OCI-LY1 (cell line): ENCODE results near the gene RBM38.

ENCODE experiments used
- H2AFZ ChIP-seq: fragments of 200-600 bp; sonication (generic), shearing (Covaris generic); 2 replicates; pipeline ENCODE4 v1.6.0; 2014; ENCODE audit warnings: antibody characterized with exemption, mild to moderate bottlenecking, low read length
- H3F3A ChIP-seq: fragments of 200-600 bp; sonication (generic), shearing (Covaris generic); 2 replicates; pipeline ENCODE4 v1.6.0; 2014; ENCODE audit warnings: mild to moderate bottlenecking, antibody characterized with exemption, low read length, moderate library complexity; ENCODE audit not compliant: insufficient read depth
- H3K27ac ChIP-seq: fragments of 200-600 bp; sonication (generic); 2 replicates; pipeline ENCODE4 v1.5.1; 2014; ENCODE audit warnings: low read length, mixed run types, mild to moderate bottlenecking, low read depth; ENCODE audit not compliant: poor library complexity, severe bottlenecking
- H3K27me3 ChIP-seq: fragments of 200-600 bp; sonication (generic); 2 replicates; pipeline ENCODE4 v1.6.0; 2014; ENCODE audit warnings: antibody characterized with exemption, mild to moderate bottlenecking, low read length, moderate library complexity; ENCODE audit not compliant: insufficient read depth
- H3K36me3 ChIP-seq: fragments of 200-600 bp; sonication (generic); 2 replicates; pipeline ENCODE4 v1.6.1; 2014; ENCODE audit warnings: mild to moderate bottlenecking, antibody characterized with exemption, low read length, moderate library complexity, mixed read lengths; ENCODE audit not compliant: insufficient read depth
- H3K4me1 ChIP-seq: fragments of 200-600 bp; sonication (generic); 2 replicates; pipeline ENCODE4 v1.5.1; 2014; ENCODE audit warnings: mild to moderate bottlenecking, low read length, moderate library complexity; ENCODE audit not compliant: insufficient read depth, severe bottlenecking
- H3K4me2 ChIP-seq: fragments of 200-600 bp; sonication (generic), shearing (Covaris generic); 2 replicates; pipeline ENCODE4 v1.6.1; 2014; ENCODE audit warnings: low read length
- H3K4me3 ChIP-seq: fragments of 200-600 bp; sonication (generic); 2 replicates; pipeline ENCODE4 v1.5.1; 2014; ENCODE audit warnings: low read length, low read depth, mild to moderate bottlenecking, mixed read lengths; ENCODE audit not compliant: poor library complexity, severe bottlenecking
- H3K79me2 ChIP-seq: fragments of 200-600 bp; shearing (Covaris generic); 2 replicates; pipeline ENCODE4 v1.6.1; 2016; ENCODE audit warnings: mixed run types, low read length, mixed read lengths; ENCODE audit not compliant: insufficient read depth
- H3K9ac ChIP-seq: fragments of 200-600 bp; sonication (generic), shearing (Covaris generic); 2 replicates; pipeline ENCODE4 v1.6.1; 2014; ENCODE audit warnings: mild to moderate bottlenecking, low read length, mixed read lengths
- H3K9me2 ChIP-seq: fragments of 200-600 bp; sonication (generic), shearing (Covaris generic); 2 replicates; pipeline ENCODE4 v1.6.1; 2014; ENCODE audit warnings: low read depth, mild to moderate bottlenecking, low read length, mixed read lengths
- H3K9me3 ChIP-seq: fragments of 200-600 bp; shearing (Covaris generic); 2 replicates; pipeline ENCODE4 v1.6.1; 2014; ENCODE audit warnings: low read length, mixed read lengths
- H4K20me1 ChIP-seq: fragments of 200-600 bp; sonication (generic), shearing (Covaris generic); 2 replicates; pipeline ENCODE4 v1.6.0; 2016; ENCODE audit warnings: mild to moderate bottlenecking, low read length; ENCODE audit not compliant: insufficient read depth
- CTCF ChIP-seq: fragments of 200-600 bp; sonication (generic), shearing (Covaris generic); IDR thresholded peaks from 2 replicates; pipeline ENCODE4 v1.5.1; 2017; ENCODE audit warnings: mild to moderate bottlenecking, antibody characterized with exemption, low read length, moderate library complexity, mixed read lengths
- EZH2 ChIP-seq: fragments of 200-600 bp; sonication (generic), shearing (Covaris generic); IDR thresholded peaks from 2 replicates; pipeline ENCODE4 v1.8.0; 2017; ENCODE audit warnings: borderline replicate concordance, mixed run types, mild to moderate bottlenecking, antibody characterized with exemption, low read length, moderate library complexity, mixed read lengths

Gene RBM38

DNA sequence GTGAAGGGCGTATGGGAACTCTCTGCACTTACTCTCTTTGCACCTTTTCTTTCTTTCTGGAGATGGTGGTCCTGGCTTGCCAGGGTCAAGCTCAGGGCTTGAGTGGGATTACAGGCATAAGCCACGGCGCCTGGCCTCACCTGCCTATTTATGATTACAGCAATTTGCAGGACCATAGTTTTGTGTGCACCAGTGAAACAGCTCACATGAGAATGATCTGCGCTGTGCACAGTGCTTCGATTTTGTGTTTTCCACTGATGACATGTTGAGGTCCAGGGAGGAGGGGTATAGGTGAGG lies 40.3 kb downstream of the RBM38 start:
- Histone ChIP-seq H2AFZ (no peak overlapping the region), H3K9me3 (no peaks in the 10 kb centered on the region), H3K9ac (no peak overlapping the region), H3K27ac (no peak overlapping the region), H3K27me3 (no peaks in the 10 kb centered on the region), H3K79me2 (no peaks in the 10 kb centered on the region), H3K4me2 (no peak overlapping the region), H3K4me3 (no peak overlapping the region), H3F3A (peaks cover 3% of the 10 kb centered on the region; the same call in 1 of the 2 replicates), H4K20me1 (no peaks in the 10 kb centered on the region), H3K36me3 (no peaks in the 10 kb centered on the region), H3K4me1 (peaks cover 57% of the 10 kb centered on the region), H3K9me2 (no peaks in the 10 kb centered on the region)
- no peak for TF ChIP-seq CTCF
- TF ChIP-seq EZH2, result no peak

DNA sequence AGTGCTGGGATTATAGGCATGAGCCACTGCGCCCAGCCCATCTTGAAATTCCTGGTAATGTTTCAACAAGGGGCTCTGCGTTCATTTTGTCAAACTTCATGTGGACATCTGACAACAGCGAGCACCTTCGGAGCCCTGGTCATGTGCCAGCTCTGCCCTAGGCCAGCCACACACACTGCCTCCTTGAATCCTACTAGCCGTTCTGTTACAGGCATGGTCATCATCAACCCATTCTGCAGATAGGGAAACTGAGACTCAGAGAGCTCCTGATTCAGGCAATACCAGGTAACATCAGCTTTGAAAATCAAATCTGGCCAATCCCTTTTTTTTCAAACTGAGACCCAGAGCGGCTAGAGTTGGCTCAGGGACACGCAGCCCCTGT lies 41.3 kb downstream of the RBM38 start:
- Histone ChIP-seq H3K4me2 (peak overlapping the region; percentile 48; the same call in 1 of the 2 replicates), H3K9ac (peak overlapping the region; percentile 51; the same call in 1 of the 2 replicates)

GRCh38 chr20:57432862-57433491 lies 41.8 kb downstream of the RBM38 start:
- Histone ChIP-seq H3K9ac (peak overlapping the region; percentile 51), H3K4me2 (peak overlapping the region; percentile 48), H2AFZ (no peak overlapping the region)

More for the DNA sequence above, 41.3 kb downstream of the RBM38 start:
- H2AFZ ChIP-seq, result no peak overlapping the region
- peak overlapping the region; percentile 91 for H3K27ac ChIP-seq
- H3F3A ChIP-seq, result peaks cover 3% of the 10 kb centered on the region; the same call in 1 of the 2 replicates
- no peaks in the 10 kb centered on the region for H3K9me2 ChIP-seq
- no peaks in the 10 kb centered on the region for H3K79me2 ChIP-seq
- no peak for TF ChIP-seq EZH2
- H3K9me3 ChIP-seq, result no peaks in the 10 kb centered on the region
- no peaks in the 10 kb centered on the region for H3K27me3 ChIP-seq
- no peaks in the 10 kb centered on the region for H3K36me3 ChIP-seq
- H3K4me1 ChIP-seq, result peaks cover 55% of the 10 kb centered on the region
- H3K4me3 ChIP-seq, result no peak overlapping the region
- H4K20me1 ChIP-seq, result no peaks in the 10 kb centered on the region

More at GRCh38 chr20:57432862-57433491, 41.8 kb downstream of the RBM38 start:
- no peaks in the 10 kb centered on the region for H3K36me3 ChIP-seq
- peak overlapping the region; percentile 91 for H3K27ac ChIP-seq
- no peaks in the 10 kb centered on the region for H3K27me3 ChIP-seq
- no peaks in the 10 kb centered on the region for H4K20me1 ChIP-seq
- H3F3A ChIP-seq, result peaks cover 3% of the 10 kb centered on the region; the same call in 1 of the 2 replicates
- no peak for TF ChIP-seq CTCF
- no peak for TF ChIP-seq EZH2
- H3K4me3 ChIP-seq, result no peak overlapping the region
- H3K9me3 ChIP-seq, result no peaks in the 10 kb centered on the region
- H3K4me1 ChIP-seq, result peaks cover 55% of the 10 kb centered on the region
- H3K79me2 ChIP-seq, result no peaks in the 10 kb centered on the region
- H3K9me2 ChIP-seq, result no peaks in the 10 kb centered on the region
